Measurements from ENCODE around the gene BCL2. TPM values are rescaled to one million over a fixed set of nuclear protein-coding genes. Genes with fewer than 3 reads are reported as not detected.

Gene BCL2
- polyA plus RNA-seq, 1 of the 3 experiments (the other 2 are of a cell fraction): 1.5 TPM

- H2AFZ ChIP-seq (ENCODE audit: low read depth): no peak overlapping the region
- H3F3A ChIP-seq (replicated peaks; ENCODE audit: insufficient read depth): no peaks in the 10 kb centered on the region
- no peaks in the 10 kb centered on the region for H3K36me3 ChIP-seq (replicated peaks in 1 of 2; ENCODE audit: control insufficient read depth in 1 of 2, insufficient read depth in 2 of 2, low read length in 1 of 2)
- DNase-seq: no peak
- no peak overlapping the region for H3K27ac ChIP-seq (ENCODE audit: low read depth in 2 of 2, low read length in 1 of 2)
- no peaks in the 10 kb centered on the region; a peak in 1 of 4 replicates for H3K4me1 ChIP-seq (ENCODE audit: control insufficient read depth in 1 of 2, insufficient read depth in 2 of 2, low read depth in 1 of 2, low read length in 1 of 2)
- no peaks in the 10 kb centered on the region for H4K20me1 ChIP-seq (ENCODE audit: insufficient read depth)
- WGBS (ENCODE audit: low lambda C conversion rate): 87% methylated on average over 14 of the region's 14 CpGs
- H3K9me2 ChIP-seq: no peaks in the 10 kb centered on the region
- no peaks in the 10 kb centered on the region for H3K79me2 ChIP-seq (ENCODE audit: insufficient read depth)
- TF ChIP-seq RAD21 (IDR thresholded peaks at IDR 0.05; ENCODE audit: low read length) (no peak), ELF1 (IDR thresholded peaks at IDR 0.05) (no peak), MXI1 (IDR thresholded peaks at IDR 0.05; ENCODE audit: low read depth, low read length) (no peak), CHD2 (IDR thresholded peaks at IDR 0.05; ENCODE audit: low read length, partially characterized antibody) (no peak), POLR2AphosphoS5 (IDR thresholded peaks at IDR 0.05; ENCODE audit: low read depth, low read length) (no peak), RFX5 (IDR thresholded peaks at IDR 0.05; ENCODE audit: low read length) (no peak), NFIC (IDR thresholded peaks at IDR 0.05; ENCODE audit: borderline replicate concordance) (no peak), TCF12 (IDR thresholded peaks at IDR 0.05) (no peak), FOXJ3 (CRISPR knock-in tag; IDR thresholded peaks at IDR 0.05) (no peak), MAX (IDR thresholded peaks at IDR 0.05; ENCODE audit: low read depth) (no peak), PBX3 (IDR thresholded peaks at IDR 0.05) (no peak), EZH2phosphoT487 (IDR thresholded peaks at IDR 0.05; ENCODE audit: borderline replicate concordance, low read depth) (no peak), NRF1 (IDR thresholded peaks at IDR 0.05; ENCODE audit: low read depth, low read length) (no peak), CTCF (IDR thresholded peaks at IDR 0.05) (no peak), SMC3 (IDR thresholded peaks at IDR 0.05; ENCODE audit: low read depth, low read length) (no peak), TAF1 (IDR thresholded peaks at IDR 0.05; ENCODE audit: borderline replicate concordance, low read depth, low read length) (no peak), IRF3 (IDR thresholded peaks at IDR 0.05; ENCODE audit: low read depth, low read length) (no peak)
- no peaks in the 10 kb centered on the region for H3K27me3 ChIP-seq (ENCODE audit: insufficient read depth)
- no peak overlapping the region for H3K9ac ChIP-seq
- no peaks in the 10 kb centered on the region for H3K9me3 ChIP-seq
- H3K4me2 ChIP-seq: no peak overlapping the region
- no peak overlapping the region for H3K4me3 ChIP-seq (ENCODE audit: low read depth in 2 of 2, low read length in 1 of 2)
- ChIA-PET CTCF (interaction anchor here (0.9 kb wide), 1 partner anchor 15 kb away, joined by 3 read pairs; no protein-coding TSS in a partner anchor), POLR2A (no interaction called here)
These were observed 112.3 kb downstream of the BCL2 start for GRCh38 chr18:63207143-63207790.

Data from SK-N-SH (cell line).